MV-4-11 (cell line): Measurements from ENCODE around the gene TREML4.

ENCODE experiments used
- DNase-seq: peaks from one replicate; lab custom pipeline; 2025; lab: John Stamatoyannopoulos, UW

Gene TREML4

GRCh38 chr6:41288030-41288753 lies 60.0 kb downstream of the TREML4 start:
- peak; percentile 25 for DNase-seq
